CD14-positive monocyte (primary cell): Measurements from ENCODE around the gene DIAPH2. TPM values are rescaled to one million over a fixed set of nuclear protein-coding genes. Genes with fewer than 3 reads are reported as not detected.

Source experiments
- DNase-seq, 3 donors: peaks; one replicate each; pipeline ENCODE4 v3.0.0-alpha.2; 2011 to 2022
- H2AFZ ChIP-seq: 2 replicates; pipeline ENCODE4 v1.6.0; 2012; ENCODE audit warnings: mild to moderate bottlenecking, low read depth, low read length, inconsistent platforms; ENCODE audit not compliant: insufficient read depth, poor library complexity, severe bottlenecking
- H3K27ac ChIP-seq, 2 donors: 1 replicate in 1 of 2; 2 replicates in 1 of 2; pipeline ENCODE4 v1.5.1; 2012 to 2013; ENCODE audit warnings: low read length in 2 of 2, control low read depth in 1 of 2, inconsistent platforms in 1 of 2, low read depth in 1 of 2, mild to moderate bottlenecking in 1 of 2
- H3K27me3 ChIP-seq, 2 donors: one replicate each; pipeline versions ENCODE4 v1.6.0 to v1.6.1; 2011 to 2013; ENCODE audit warnings: low read length in 2 of 2; ENCODE audit not compliant: control insufficient read depth in 2 of 2, insufficient read depth in 2 of 2
- H3K36me3 ChIP-seq, 2 donors: replicated peaks in 1 of 2; 1 replicate in 1 of 2; 2 replicates in 1 of 2; pipeline versions ENCODE4 v1.5.1 to v1.6.1; 2012 to 2013; ENCODE audit warnings: low read length in 2 of 2, control low read depth in 1 of 2, inconsistent platforms in 1 of 2, mild to moderate bottlenecking in 1 of 2; ENCODE audit not compliant: insufficient read depth in 2 of 2, control insufficient read depth in 1 of 2
- H3K4me1 ChIP-seq, 2 donors: 1 replicate in 1 of 2; 2 replicates in 1 of 2; pipeline versions ENCODE4 v1.5.1 to v1.6.1; 2012 to 2013; ENCODE audit warnings: low read length in 2 of 2, control low read depth in 1 of 2, inconsistent platforms in 1 of 2, mild to moderate bottlenecking in 1 of 2, moderate library complexity in 1 of 2; ENCODE audit not compliant: insufficient read depth in 2 of 2, control insufficient read depth in 1 of 2
- H3K4me2 ChIP-seq: replicated peaks from 2 replicates; pipeline ENCODE3; 2012; ENCODE audit warnings: low read length, moderate library complexity, mild to moderate bottlenecking; ENCODE audit not compliant: poor library complexity, severe bottlenecking; ENCODE audit errors: extremely low read depth
- H3K4me3 ChIP-seq, 3 experiments: fragments of 200-600 bp in 1 of 3; sonication (generic) in 1 of 3; replicated peaks in 1 of 3; 1 replicate in 2 of 3; 2 replicates in 1 of 3; pipeline ENCODE4 v1.5.1; 2011 to 2013; ENCODE audit warnings: low read length in 3 of 3, mild to moderate bottlenecking in 3 of 3, control low read depth in 2 of 3, low read depth in 2 of 3, inconsistent platforms in 1 of 3, moderate library complexity in 1 of 3
- H3K79me2 ChIP-seq: 2 replicates; pipeline ENCODE4 v1.6.0; 2012; ENCODE audit warnings: mild to moderate bottlenecking, control low read depth, inconsistent platforms, low read length, moderate library complexity; ENCODE audit not compliant: insufficient read depth
- H3K9ac ChIP-seq: 2 replicates; pipeline ENCODE4 v1.6.0; 2017; ENCODE audit warnings: low read length, mild to moderate bottlenecking; ENCODE audit not compliant: insufficient read depth, poor library complexity, severe bottlenecking
- H3K9me3 ChIP-seq, 2 donors: replicated peaks in 1 of 2; 1 replicate in 1 of 2; 2 replicates in 1 of 2; pipeline versions ENCODE4 v1.5.1 to v1.6.1; 2012 to 2013; ENCODE audit warnings: low read length in 2 of 2, control low read depth in 1 of 2; ENCODE audit not compliant: control insufficient read depth in 1 of 2, insufficient read depth in 1 of 2
- H4K20me1 ChIP-seq: 2 replicates; pipeline ENCODE4 v1.6.0; 2012; ENCODE audit warnings: mild to moderate bottlenecking, low read length, control low read depth, moderate library complexity; ENCODE audit not compliant: insufficient read depth
- H3K27ac Mint-ChIP-seq, 7 donors: one replicate each; pipeline ENCODE4 v1.8.0; 2020; ENCODE audit warnings: mild to moderate bottlenecking in 7 of 7, mixed read lengths in 7 of 7, moderate library complexity in 6 of 7, inconsistent platforms in 2 of 7
- H3K27me3 Mint-ChIP-seq, 3 donors: one replicate each; pipeline ENCODE4 v1.8.0; 2021 to 2022; ENCODE audit warnings: low read depth in 3 of 3, mild to moderate bottlenecking in 3 of 3, mixed read lengths in 3 of 3, moderate library complexity in 3 of 3, inconsistent platforms in 1 of 3
- H3K36me3 Mint-ChIP-seq, 2 donors: one replicate each; pipeline ENCODE4 v1.8.0; 2020; ENCODE audit warnings: mixed read lengths in 2 of 2, inconsistent platforms in 1 of 2, mild to moderate bottlenecking in 1 of 2
- H3K4me1 Mint-ChIP-seq: one replicate; pipeline ENCODE4 v1.8.0; 2020; ENCODE audit warnings: mild to moderate bottlenecking, mixed read lengths
- H3K4me3 Mint-ChIP-seq, 2 donors: one replicate each; pipeline ENCODE4 v1.8.0; 2020; ENCODE audit warnings: mild to moderate bottlenecking in 2 of 2, mixed read lengths in 2 of 2, moderate library complexity in 1 of 2
- H3K9me3 Mint-ChIP-seq, 7 donors: one replicate each; pipeline ENCODE4 v1.8.0; 2020 to 2022; ENCODE audit warnings: mixed read lengths in 7 of 7, mild to moderate bottlenecking in 6 of 7, moderate library complexity in 6 of 7, inconsistent platforms in 2 of 7
- WGBS: methylation state at CpG from one replicate; pipeline ENCODE4 v1.1.5; 2013; ENCODE audit warnings: missing lambda C conversion rate; ENCODE audit not compliant: insufficient coverage; 5-methylcytosine and 5-hydroxymethylcytosine counted together
- intact Hi-C, 2 donors: fragments of 100-400 bp; cut with micrococcal nuclease; formaldehyde crosslinking; loops; one replicate each; pipeline versions ENCODE4 v1.15.0 to v1.15.1; 2023
- polyA plus RNA-seq, 3 donors: library from polyadenylated mRNA; depleted of rRNA in 1 of 3; unstranded in 2 of 3; stranded (reverse) in 1 of 3; fragments of 300-500 nt in 2 of 3; fragments of >200 nt in 1 of 3; fragmentation: Illumina TruSeq in 2 of 3; gene quantifications; 1 replicate in 2 of 3; 2 replicates in 1 of 3; pipeline ENCODE4 v1.2.3, GENCODE V29; 2012 to 2021
- TF ChIP-seq, protein P1 (sequence below): fragments of 200-600 bp; IDR thresholded peaks from one replicate; pipeline ENCODE4 v1.8.0; 2022; ENCODE audit warnings: antibody characterized with exemption, mild to moderate bottlenecking

DIAPH2 gene
- polyA plus RNA-seq, 3 donors = 9.5 to 20.5 (median 11.4) TPM

DNA sequence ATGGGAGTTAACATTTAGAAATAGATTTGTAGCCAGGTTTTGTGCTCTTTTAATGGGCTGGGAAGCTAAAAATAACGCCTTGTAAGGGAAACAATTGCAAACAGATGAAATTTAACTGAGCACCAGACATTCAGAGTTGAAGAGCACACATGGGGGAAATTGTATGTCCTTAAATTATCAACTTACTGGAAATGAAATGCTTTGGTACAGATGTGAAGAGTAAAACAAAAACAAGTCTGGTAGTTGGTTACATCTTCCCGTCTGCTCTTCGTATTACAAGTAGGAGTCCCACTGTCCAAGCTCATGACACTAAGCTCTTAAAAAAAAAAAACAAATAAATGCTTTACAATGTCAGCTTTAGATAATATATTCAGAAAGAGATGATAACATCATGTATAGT is 139.5 kb downstream of the DIAPH2 start:
- no CpG with 5 or more reads among the region's 3 CpGs for WGBS
- Histone ChIP-seq H2AFZ (no peak overlapping the region), H3K4me2 (no peak overlapping the region), H3K4me1 (no peaks in the 10 kb centered on the region), H3K27ac (no peak overlapping the region), H3K79me2 (no peaks in the 10 kb centered on the region), H4K20me1 (no peaks in the 10 kb centered on the region), H3K9me3 (no peaks in the 10 kb centered on the region), H3K9ac (no peak overlapping the region), H3K27me3 (no peaks in the 10 kb centered on the region), H3K4me3 (no peak overlapping the region), H3K36me3 (no peaks in the 10 kb centered on the region)
- Mint-ChIP-seq H3K27me3 (peaks cover 0 to 3% (median 0%) of the 10 kb centered on the region in 3 donors), H3K9me3 (no peaks in the 10 kb centered on the region), H3K36me3 (no peaks in the 10 kb centered on the region), H3K27ac (no peak overlapping the region), H3K4me3 (no peak overlapping the region), H3K4me1 (no peaks in the 10 kb centered on the region)
- DNase-seq = no peak
- intact Hi-C loops = no loop called here
- TF ChIP-seq, protein P1, sequence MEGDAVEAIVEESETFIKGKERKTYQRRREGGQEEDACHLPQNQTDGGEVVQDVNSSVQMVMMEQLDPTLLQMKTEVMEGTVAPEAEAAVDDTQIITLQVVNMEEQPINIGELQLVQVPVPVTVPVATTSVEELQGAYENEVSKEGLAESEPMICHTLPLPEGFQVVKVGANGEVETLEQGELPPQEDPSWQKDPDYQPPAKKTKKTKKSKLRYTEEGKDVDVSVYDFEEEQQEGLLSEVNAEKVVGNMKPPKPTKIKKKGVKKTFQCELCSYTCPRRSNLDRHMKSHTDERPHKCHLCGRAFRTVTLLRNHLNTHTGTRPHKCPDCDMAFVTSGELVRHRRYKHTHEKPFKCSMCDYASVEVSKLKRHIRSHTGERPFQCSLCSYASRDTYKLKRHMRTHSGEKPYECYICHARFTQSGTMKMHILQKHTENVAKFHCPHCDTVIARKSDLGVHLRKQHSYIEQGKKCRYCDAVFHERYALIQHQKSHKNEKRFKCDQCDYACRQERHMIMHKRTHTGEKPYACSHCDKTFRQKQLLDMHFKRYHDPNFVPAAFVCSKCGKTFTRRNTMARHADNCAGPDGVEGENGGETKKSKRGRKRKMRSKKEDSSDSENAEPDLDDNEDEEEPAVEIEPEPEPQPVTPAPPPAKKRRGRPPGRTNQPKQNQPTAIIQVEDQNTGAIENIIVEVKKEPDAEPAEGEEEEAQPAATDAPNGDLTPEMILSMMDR = no peak

DNA sequence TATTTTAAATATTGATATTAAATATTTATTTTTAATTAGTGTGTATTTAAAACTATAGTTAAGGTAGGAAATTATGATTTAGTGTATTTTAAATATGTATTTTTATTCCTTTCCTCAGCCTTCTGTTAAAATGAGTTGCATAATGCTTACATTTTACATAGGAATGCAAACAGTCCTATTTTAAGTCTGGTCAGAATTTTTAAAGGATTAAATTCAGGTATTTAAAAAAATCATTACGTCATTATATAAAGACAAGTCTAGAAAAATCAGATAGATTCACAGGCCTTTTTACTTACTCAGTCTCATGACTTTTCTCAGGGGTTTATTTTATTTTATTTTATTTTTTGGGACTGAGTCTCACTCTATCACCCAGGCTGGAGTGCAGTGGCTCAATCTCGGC is 148.7 kb downstream of the DIAPH2 start:
- peaks cover 17% of the 10 kb centered on the region for H4K20me1 ChIP-seq
- no CpG with 5 or more reads among the region's 2 CpGs for WGBS

More for the DNA sequence above, 148.7 kb downstream of the DIAPH2 start:
- intact Hi-C loops = no loop called here
- Histone ChIP-seq H3K9ac (no peak overlapping the region), H3K79me2 (no peaks in the 10 kb centered on the region), H3K9me3 (no peaks in the 10 kb centered on the region), H3K27ac (no peak overlapping the region), H3K27me3 (no peaks in the 10 kb centered on the region), H3K4me3 (no peak overlapping the region), H3K4me2 (no peak overlapping the region), H3K36me3 (no peaks in the 10 kb centered on the region), H2AFZ (no peak overlapping the region), H3K4me1 (no peaks in the 10 kb centered on the region)
- Mint-ChIP-seq H3K4me3 (no peak overlapping the region), H3K27ac (no peak overlapping the region), H3K4me1 (no peaks in the 10 kb centered on the region), H3K27me3 (peaks cover 0 to 4% (median 0%) of the 10 kb centered on the region in 3 donors), H3K36me3 (no peaks in the 10 kb centered on the region), H3K9me3 (no peaks in the 10 kb centered on the region)
- TF ChIP-seq, protein P1 = no peak
- no peak for DNase-seq
